HepG2 (cell line): ENCODE results near the gene VKORC1. TPM values are rescaled to one million over a fixed set of nuclear protein-coding genes. Genes with fewer than 3 reads are reported as not detected.
A peak's percentile ranks its signal among the peaks of the same experiment; 100 is the strongest.

Experiments
- DRAP1 ChIP-seq: IDR thresholded peaks from 2 replicates; pipeline ENCODE4 v1.6.1; 2016; ENCODE audit warnings: missing genetic modification reagents, missing compliant biosample characterization
- ELF1 ChIP-seq: sonication (generic); formaldehyde crosslinking; IDR thresholded peaks from 2 replicates; pipeline ENCODE4 v1.4.0; 2020; ENCODE audit warnings: missing genetic modification reagents
- GATA4 ChIP-seq: sonication (generic); IDR thresholded peaks from 2 replicates; pipeline ENCODE4 v1.6.1; 2016; ENCODE audit warnings: antibody characterized with exemption, low read depth, borderline replicate concordance
- IKZF5 ChIP-seq: IDR thresholded peaks from 2 replicates; pipeline ENCODE4 v1.6.1; 2018; ENCODE audit warnings: missing genetic modification reagents, mild to moderate bottlenecking, missing compliant biosample characterization
- PRPF4 ChIP-seq: fragments of 200-400 bp; formaldehyde crosslinking; IDR thresholded peaks from 2 replicates; pipeline ENCODE4 v1.6.1; 2016; ENCODE audit warnings: low read length, low read depth; ENCODE audit not compliant: poor library complexity, severe bottlenecking
- ZBTB34 ChIP-seq: sonication (generic); formaldehyde crosslinking; IDR thresholded peaks from 2 replicates; pipeline ENCODE4 v1.8.0; 2022; ENCODE audit warnings: mild to moderate bottlenecking, missing genetic modification reagents
- ZKSCAN5 ChIP-seq: sonication (generic); formaldehyde crosslinking; IDR thresholded peaks from 2 replicates; pipeline ENCODE4 v1.5.1; 2020; ENCODE audit warnings: mild to moderate bottlenecking, missing genetic modification reagents
- ZMAT3 ChIP-seq: sonication (generic); formaldehyde crosslinking; conservative IDR thresholded peaks from 2 replicates; pipeline ENCODE4 v1.7.0; 2021; ENCODE audit warnings: missing genetic modification reagents
- ZNF263 ChIP-seq: sonication (generic); formaldehyde crosslinking; IDR thresholded peaks from 2 replicates; pipeline ENCODE4 v1.4.0; 2020; ENCODE audit warnings: missing genetic modification reagents
- ZNF280B ChIP-seq: sonication (generic); formaldehyde crosslinking; IDR thresholded peaks from 2 replicates; pipeline ENCODE4 v1.5.0; 2020; ENCODE audit warnings: missing genetic modification reagents, mild to moderate bottlenecking, borderline replicate concordance
- ZNF512 ChIP-seq: sonication (generic); formaldehyde crosslinking; IDR thresholded peaks from 2 replicates; pipeline ENCODE4 v1.4.0; 2020; ENCODE audit warnings: mild to moderate bottlenecking, missing genetic modification reagents
- ZNF773 ChIP-seq: sonication (generic); formaldehyde crosslinking; IDR thresholded peaks from 2 replicates; pipeline ENCODE4 v1.4.0; 2020; ENCODE audit warnings: missing genetic modification reagents, borderline replicate concordance
- polyA plus RNA-seq, 8 experiments: library from polyadenylated mRNA; depleted of rRNA in 3 of 8; stranded (reverse) in 7 of 8; unstranded in 1 of 8; fragments of >200 nt; fragmentation: Illumina TruSeq in 4 of 8; extraction: Trizol in 4 of 8; gene quantifications; 2 replicates each; pipeline versions ENCODE4 v1.2.1 to v1.2.3, GENCODE V29; 2011 to 2016; ENCODE audit warnings: low read depth in 4 of 8, missing spikeins in 1 of 8, mixed read lengths in 1 of 8; ENCODE audit not compliant: insufficient read depth in 1 of 8
- total RNA-seq, 5 experiments: library from RNA; depleted of rRNA; stranded (reverse); fragments of >200 nt; fragmentation: Illumina TruSeq; extraction: Trizol; gene quantifications; 2 replicates each; pipeline ENCODE4 v1.2.3, GENCODE V29; 2016; ENCODE audit warnings: low read depth in 1 of 5

Gene VKORC1
- total and polyA plus RNA-seq, 2 of the 13 experiments (the other 11 are each of a cell fraction or from before 2014, with no cell fraction given), result 141 to 615 TPM

GRCh38 chr16:31113121-31114120, 18.8 kb upstream of the VKORC1 start (continued):
- TF ChIP-seq ZNF512 (CRISPR knock-in tag) (no peak), GATA4 (0 out of 2 replicates have a peak, but pooled peaks have one; percentile 14), ZNF263 (CRISPR knock-in tag) (peak; percentile 81), DRAP1 (CRISPR knock-in tag) (0 out of 2 replicates have a peak, but pooled peaks have one; percentile 40), ZNF280B (no peak), PRPF4 (no peak), ZBTB34 (CRISPR knock-in tag) (0 out of 2 replicates have a peak, but pooled peaks have one; percentile 42), ELF1 (no peak), ZNF773 (no peak), IKZF5 (CRISPR knock-in tag) (peak; percentile 28; the same call in 1 of the 2 replicates), ZKSCAN5 (CRISPR knock-in tag) (no peak), ZMAT3 (CRISPR knock-in tag) (no peak)
